HepG2 (cell line): ENCODE measurements around the gene NTN4.

Experiments
- CTCF ChIP-seq: sonication (generic); formaldehyde crosslinking; IDR thresholded peaks from 2 replicates; pipeline ENCODE4 v1.5.0; 2020; ENCODE audit warnings: mild to moderate bottlenecking, missing genetic modification reagents, moderate library complexity
- MTF1 ChIP-seq: sonication (generic); formaldehyde crosslinking; IDR thresholded peaks from 2 replicates; pipeline ENCODE4 v1.5.0; 2020; ENCODE audit warnings: missing genetic modification reagents
- REST ChIP-seq, 2 experiments: IDR thresholded peaks; 2 replicates each; pipeline ENCODE4 v1.6.1; 2011 to 2012; ENCODE audit warnings: low read length in 2 of 2, borderline replicate concordance in 1 of 2, low read depth in 1 of 2, mild to moderate bottlenecking in 1 of 2, moderate library complexity in 1 of 2

GRCh38 chr12:95721320-95721719, 69.2 kb downstream of the NTN4 start:
- TF ChIP-seq REST (IDR thresholded peaks at IDR 0.05; ENCODE audit: borderline replicate concordance in 1 of 2, low read depth in 1 of 2, low read length in 2 of 2) (no peak), CTCF (CRISPR knock-in tag) (no peak), MTF1 (no peak)
